K562 (cell line): Measurements from ENCODE around the gene SLC26A2.

ENCODE experiments used
- CCAR2 ChIP-seq: fragments of 200-400 bp; formaldehyde crosslinking; IDR thresholded peaks from 2 replicates; pipeline ENCODE4 v1.6.1; 2017; ENCODE audit warnings: mild to moderate bottlenecking, low read depth, low read length
- JUN ChIP-seq, 2 experiments: sonication (generic) in 1 of 2; formaldehyde crosslinking in 1 of 2; IDR thresholded peaks; 2 replicates each; pipeline versions ENCODE4 v1.6.1 to v1.8.0; 2012 to 2022; ENCODE audit warnings: borderline replicate concordance in 2 of 2, mild to moderate bottlenecking in 2 of 2, improper control_type of control experiment in 1 of 2, low read depth in 1 of 2, low read length in 1 of 2, missing genetic modification reagents in 1 of 2
- KLF13 ChIP-seq: fragments of 450-650 bp; IDR thresholded peaks from 2 replicates; pipeline ENCODE4 v1.6.1; 2016; ENCODE audit warnings: missing genetic modification characterization, low read depth, mild to moderate bottlenecking, missing compliant biosample characterization, moderate library complexity, borderline replicate concordance
- TF ChIP-seq, protein P1 (sequence below): IDR thresholded peaks from 2 replicates; pipeline ENCODE4 v1.6.1; 2016; ENCODE audit warnings: missing genetic modification characterization, missing compliant biosample characterization
- TF ChIP-seq, protein P2 (sequence below), 3 experiments: IDR thresholded peaks in 2 of 3; conservative IDR thresholded peaks in 1 of 3; 2 replicates each; pipeline ENCODE4 v1.5.1; 2011 to 2012; ENCODE audit warnings: low read length in 3 of 3, mild to moderate bottlenecking in 3 of 3, control low read depth in 2 of 3, improper control_type of control experiment in 1 of 3, inconsistent platforms in 1 of 3, low read depth in 1 of 3, mixed read lengths in 1 of 3, moderate library complexity in 1 of 3; ENCODE audit not compliant: insufficient read depth in 2 of 3

DNA sequence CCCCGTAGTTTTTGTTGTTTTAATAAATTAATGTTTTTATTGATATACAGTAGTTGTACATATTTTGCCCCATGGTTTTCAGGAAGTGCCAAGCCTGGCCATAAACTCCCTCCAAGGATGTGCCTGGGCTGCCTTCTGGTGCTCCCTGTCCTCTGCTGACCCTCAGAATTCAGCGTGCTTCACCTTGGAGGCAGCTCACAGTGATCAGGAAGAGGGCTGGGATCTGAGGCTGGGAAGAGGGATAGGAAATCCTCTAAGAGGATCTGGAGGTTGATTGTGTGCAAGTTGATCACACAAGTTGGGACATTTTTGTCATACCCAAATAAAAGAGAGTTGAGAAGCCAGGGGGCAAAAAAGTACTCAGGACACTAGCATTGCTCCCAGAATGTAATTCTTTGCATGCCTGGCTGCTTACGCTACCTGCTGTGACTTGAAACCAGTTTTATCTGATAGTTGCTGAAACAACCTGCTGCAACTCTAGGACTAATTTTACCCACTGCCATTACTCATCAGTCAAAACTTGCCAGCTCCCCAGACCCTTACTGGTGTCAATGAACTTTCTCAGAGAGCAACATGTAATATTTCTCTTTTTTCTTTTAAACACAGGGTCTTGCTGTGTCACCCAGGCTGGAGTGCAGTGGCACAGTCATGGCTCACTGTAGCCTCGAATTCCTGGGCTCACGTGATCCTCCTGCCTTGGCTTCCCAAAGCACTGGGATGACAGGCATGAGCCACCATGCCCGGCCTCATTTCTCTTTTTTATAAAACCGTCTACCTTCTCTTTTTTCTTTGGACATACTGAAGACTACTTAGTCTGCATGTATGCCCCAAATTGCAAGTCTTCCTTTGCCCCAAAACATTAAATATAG, 44.9 kb upstream of the SLC26A2 start:
- TF ChIP-seq JUN (IDR thresholded peaks at IDR 0.05; ENCODE audit: borderline replicate concordance, low read depth, low read length) = no peak
- TF ChIP-seq JUN (CRISPR knock-in tag; IDR thresholded peaks at IDR 0.05; ENCODE audit: borderline replicate concordance) = no peak
- no peak for TF ChIP-seq KLF13 (tag)
- TF ChIP-seq, protein P1, sequence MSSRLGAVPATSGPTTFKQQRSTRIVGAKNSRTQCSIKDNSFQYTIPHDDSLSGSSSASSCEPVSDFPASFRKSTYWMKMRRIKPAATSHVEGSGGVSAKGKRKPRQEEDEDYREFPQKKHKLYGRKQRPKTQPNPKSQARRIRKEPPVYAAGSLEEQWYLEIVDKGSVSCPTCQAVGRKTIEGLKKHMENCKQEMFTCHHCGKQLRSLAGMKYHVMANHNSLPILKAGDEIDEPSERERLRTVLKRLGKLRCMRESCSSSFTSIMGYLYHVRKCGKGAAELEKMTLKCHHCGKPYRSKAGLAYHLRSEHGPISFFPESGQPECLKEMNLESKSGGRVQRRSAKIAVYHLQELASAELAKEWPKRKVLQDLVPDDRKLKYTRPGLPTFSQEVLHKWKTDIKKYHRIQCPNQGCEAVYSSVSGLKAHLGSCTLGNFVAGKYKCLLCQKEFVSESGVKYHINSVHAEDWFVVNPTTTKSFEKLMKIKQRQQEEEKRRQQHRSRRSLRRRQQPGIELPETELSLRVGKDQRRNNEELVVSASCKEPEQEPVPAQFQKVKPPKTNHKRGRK (tag) = no peak
- TF ChIP-seq, protein P2, sequence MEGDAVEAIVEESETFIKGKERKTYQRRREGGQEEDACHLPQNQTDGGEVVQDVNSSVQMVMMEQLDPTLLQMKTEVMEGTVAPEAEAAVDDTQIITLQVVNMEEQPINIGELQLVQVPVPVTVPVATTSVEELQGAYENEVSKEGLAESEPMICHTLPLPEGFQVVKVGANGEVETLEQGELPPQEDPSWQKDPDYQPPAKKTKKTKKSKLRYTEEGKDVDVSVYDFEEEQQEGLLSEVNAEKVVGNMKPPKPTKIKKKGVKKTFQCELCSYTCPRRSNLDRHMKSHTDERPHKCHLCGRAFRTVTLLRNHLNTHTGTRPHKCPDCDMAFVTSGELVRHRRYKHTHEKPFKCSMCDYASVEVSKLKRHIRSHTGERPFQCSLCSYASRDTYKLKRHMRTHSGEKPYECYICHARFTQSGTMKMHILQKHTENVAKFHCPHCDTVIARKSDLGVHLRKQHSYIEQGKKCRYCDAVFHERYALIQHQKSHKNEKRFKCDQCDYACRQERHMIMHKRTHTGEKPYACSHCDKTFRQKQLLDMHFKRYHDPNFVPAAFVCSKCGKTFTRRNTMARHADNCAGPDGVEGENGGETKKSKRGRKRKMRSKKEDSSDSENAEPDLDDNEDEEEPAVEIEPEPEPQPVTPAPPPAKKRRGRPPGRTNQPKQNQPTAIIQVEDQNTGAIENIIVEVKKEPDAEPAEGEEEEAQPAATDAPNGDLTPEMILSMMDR (IDR thresholded peaks at IDR 0.05 in 2 of 3, conservative IDR thresholded peaks at IDR 0.05 in 1 of 3; ENCODE audit: insufficient read depth in 2 of 3, low read depth in 1 of 3, low read length in 3 of 3) = no peak
- TF ChIP-seq CCAR2 = no peak
